Natural killer cell (primary cell): Measurements from ENCODE around the gene RGP1. TPM values are rescaled to one million over a fixed set of nuclear protein-coding genes. Genes with fewer than 3 reads are reported as not detected.
A peak's percentile ranks its signal among the peaks of the same experiment; 100 is the strongest.

Experiments
- ATAC-seq, 3 donors: fragments of 150-1000 bp in 2 of 3; fragments of 200-7000 bp in 1 of 3; cut with Tn5 transposase; 1 replicate in 1 of 3; 2 replicates in 2 of 3; pipeline ENCODE4 v1.10.0; 2021; ENCODE audit warnings: mild to moderate bottlenecking in 2 of 3, moderate library complexity in 2 of 3
- DNase-seq, 2 donors: peaks; one replicate each; pipeline versions ENCODE4 v3.0.0 to v3.0.0-alpha.2; 2013 to 2021; ENCODE audit warnings: mixed read lengths in 1 of 2
- H3K27ac ChIP-seq: one replicate; pipeline ENCODE4 v1.5.1; 2013; ENCODE audit warnings: mild to moderate bottlenecking, low read length
- H3K27me3 ChIP-seq: one replicate; pipeline ENCODE4 v1.6.1; 2013; ENCODE audit warnings: low read length; ENCODE audit not compliant: control insufficient read depth, insufficient read depth
- H3K36me3 ChIP-seq: one replicate; pipeline ENCODE4 v1.6.1; 2013; ENCODE audit warnings: low read length; ENCODE audit not compliant: control insufficient read depth, insufficient read depth
- H3K4me1 ChIP-seq: one replicate; pipeline ENCODE4 v1.6.1; 2013; ENCODE audit warnings: low read length; ENCODE audit not compliant: control insufficient read depth, insufficient read depth
- H3K4me3 ChIP-seq: one replicate; pipeline ENCODE4 v1.5.1; 2013; ENCODE audit warnings: low read length
- H3K9me3 ChIP-seq: one replicate; pipeline ENCODE4 v1.6.1; 2013; ENCODE audit warnings: low read length; ENCODE audit not compliant: control insufficient read depth, insufficient read depth
- H3K27ac Mint-ChIP-seq, 2 donors: one replicate each; pipeline ENCODE4 v1.8.0; 2022; ENCODE audit warnings: mild to moderate bottlenecking in 2 of 2, mixed read lengths in 2 of 2, moderate library complexity in 1 of 2
- H3K27me3 Mint-ChIP-seq, 2 donors: one replicate each; pipeline ENCODE4 v1.8.0; 2022; ENCODE audit warnings: low read depth in 2 of 2, mixed read lengths in 2 of 2
- H3K36me3 Mint-ChIP-seq: one replicate; pipeline ENCODE4 v1.8.0; 2022; ENCODE audit warnings: mixed read lengths
- H3K4me1 Mint-ChIP-seq, 2 donors: one replicate each; pipeline ENCODE4 v1.8.0; 2022; ENCODE audit warnings: mixed read lengths in 2 of 2
- H3K4me3 Mint-ChIP-seq: one replicate; pipeline ENCODE4 v1.8.0; 2022; ENCODE audit warnings: mild to moderate bottlenecking, moderate library complexity, mixed read lengths
- H3K9me3 Mint-ChIP-seq, 2 donors: one replicate each; pipeline ENCODE4 v1.8.0; 2022; ENCODE audit warnings: mixed read lengths in 2 of 2
- CTCF ChIP-seq: fragments of 200-600 bp; IDR thresholded peaks from one replicate; pipeline ENCODE4 v1.8.0; 2022; ENCODE audit warnings: antibody characterized with exemption
- WGBS: methylation state at CpG from one replicate; pipeline ENCODE4 v1.1.7; 2013; ENCODE audit warnings: missing lambda C conversion rate; ENCODE audit not compliant: insufficient coverage; 5-methylcytosine and 5-hydroxymethylcytosine counted together
- intact Hi-C: fragments of 100-400 bp; cut with micrococcal nuclease; formaldehyde crosslinking; loops from one replicate; pipeline ENCODE4 v1.14.2; 2022
- total RNA-seq, 4 donors: library from RNA; stranded (reverse); fragments of 120-200 nt in 1 of 4; gene quantifications; one replicate each; pipeline versions ENCODE4 v1.2.3 to v1.2.4, GENCODE V29; 2013 to 2022

The RGP1 gene
- total RNA-seq, 3 donors from 2014 or later (not counting 1 experiment from before 2014, with no cell fraction given), result 22.3 to 26.4 (median 23.3) TPM

DNA sequence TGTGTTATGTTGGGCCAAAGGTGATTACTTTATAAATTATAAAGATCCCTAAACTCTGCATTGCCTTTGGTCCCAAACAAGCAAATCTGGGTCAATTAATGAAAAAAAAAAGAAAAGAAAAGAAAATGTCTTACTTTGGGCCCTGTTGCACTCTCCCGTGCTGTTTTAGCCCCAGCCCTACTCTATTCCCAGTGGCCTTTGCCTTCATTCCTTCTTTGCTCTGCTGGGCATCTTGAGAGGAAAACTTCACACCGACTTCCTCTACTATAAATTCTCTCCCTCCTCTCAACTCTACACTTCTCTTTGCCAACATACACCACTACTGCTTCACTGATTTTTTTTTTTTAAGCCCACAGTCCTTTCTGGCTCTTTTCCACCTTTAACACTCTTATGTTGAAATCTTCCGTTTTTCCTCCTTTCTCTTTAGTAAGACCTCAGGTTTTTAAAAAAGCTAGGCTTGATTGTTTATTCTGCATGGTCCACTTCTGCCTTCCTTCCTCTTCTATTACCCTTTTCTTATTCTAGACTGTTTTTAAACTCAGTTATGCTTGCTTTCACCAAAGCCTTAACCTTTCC, 9.5 kb downstream of the RGP1 start:
- ATAC-seq, result no peak
- 41% methylated on average over 3 of the region's 3 CpGs for WGBS
- Histone ChIP-seq H3K27me3 (no peaks in the 10 kb centered on the region), H3K36me3 (peaks cover 6% of the 10 kb centered on the region), H3K4me1 (peaks cover 16% of the 10 kb centered on the region), H3K9me3 (no peaks in the 10 kb centered on the region), H3K4me3 (no peak overlapping the region), H3K27ac (no peak overlapping the region)
- no peak for DNase-seq
- H3K9me3 Mint-ChIP-seq, result no peaks in the 10 kb centered on the region
- no peak for TF ChIP-seq CTCF
- H3K4me3 Mint-ChIP-seq, result peak overlapping the region; percentile 97
- H3K27ac Mint-ChIP-seq, result peak overlapping the region; percentile 24 to 97
- H3K27me3 Mint-ChIP-seq, result no peaks in the 10 kb centered on the region
- H3K4me1 Mint-ChIP-seq, result peaks cover 29 to 30% of the 10 kb centered on the region in 2 donors
- H3K36me3 Mint-ChIP-seq, result no peaks in the 10 kb centered on the region
- intact Hi-C loops, result no loop called here

DNA sequence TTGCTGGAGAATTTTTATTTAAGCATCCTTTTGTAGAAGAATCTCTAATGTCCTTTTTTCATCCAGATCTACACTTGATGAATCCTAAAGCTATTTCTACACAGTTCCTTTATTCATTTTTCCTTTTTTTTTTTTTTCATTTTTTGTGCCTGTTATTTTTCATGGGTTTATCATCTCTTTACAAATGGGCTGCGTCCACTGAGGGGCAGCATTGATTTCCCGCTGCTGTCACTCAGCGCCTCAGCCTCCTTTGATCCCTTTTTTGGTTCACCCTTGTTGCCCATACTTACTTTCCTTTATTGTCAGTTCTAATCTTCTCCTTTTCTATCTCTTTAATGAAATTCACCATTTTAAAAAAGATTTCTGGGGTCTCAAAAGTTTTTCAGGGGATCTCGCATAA, 10.7 kb downstream of the RGP1 start:
- Histone ChIP-seq H3K4me3 (no peak overlapping the region), H3K27me3 (no peaks in the 10 kb centered on the region), H3K9me3 (no peaks in the 10 kb centered on the region), H3K36me3 (no peaks in the 10 kb centered on the region), H3K27ac (no peak overlapping the region), H3K4me1 (peaks cover 16% of the 10 kb centered on the region)
- ATAC-seq (no peak), DNase-seq (no peak)
- no peaks in the 10 kb centered on the region for H3K9me3 Mint-ChIP-seq
- no peak overlapping the region for H3K4me3 Mint-ChIP-seq
- no peaks in the 10 kb centered on the region for H3K36me3 Mint-ChIP-seq
- intact Hi-C loops, result no loop called here
- H3K4me1 Mint-ChIP-seq, result peaks cover 29 to 30% of the 10 kb centered on the region in 2 donors
- TF ChIP-seq CTCF, result no peak
- WGBS, result 95% methylated on average over 4 of the region's 4 CpGs
- no peaks in the 10 kb centered on the region for H3K27me3 Mint-ChIP-seq
- H3K27ac Mint-ChIP-seq, result no peak overlapping the region

DNA sequence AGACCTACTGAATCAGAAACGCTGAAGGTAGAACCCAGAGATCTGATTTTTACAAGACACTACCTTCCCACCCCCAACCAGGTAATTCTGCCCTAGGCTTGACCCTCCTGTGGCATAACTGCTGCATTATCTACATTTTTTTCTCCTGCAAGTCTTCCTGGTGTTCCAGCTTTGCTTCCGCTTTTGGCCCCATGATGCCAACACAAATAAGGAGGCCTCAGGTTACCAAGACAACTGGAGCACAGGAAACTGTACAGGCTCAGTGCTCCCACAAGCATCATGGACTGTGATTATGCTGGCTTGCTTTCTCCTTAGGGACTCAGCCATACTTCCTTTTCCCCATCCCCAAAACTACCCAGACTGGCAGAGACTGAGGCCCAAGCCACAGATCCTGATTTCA, 11.6 kb downstream of the RGP1 start:
- no peak for TF ChIP-seq CTCF
- Histone ChIP-seq H3K27me3 (no peaks in the 10 kb centered on the region), H3K4me3 (no peak overlapping the region), H3K4me1 (peaks cover 16% of the 10 kb centered on the region), H3K27ac (no peak overlapping the region), H3K9me3 (no peaks in the 10 kb centered on the region), H3K36me3 (no peaks in the 10 kb centered on the region)
- intact Hi-C loops, result no loop called here
- H3K27ac Mint-ChIP-seq, result no peak overlapping the region
- H3K27me3 Mint-ChIP-seq, result no peaks in the 10 kb centered on the region
- H3K4me3 Mint-ChIP-seq, result no peak overlapping the region
- 58% methylated on average over 2 of the region's 2 CpGs for WGBS
- peaks cover 29 to 30% of the 10 kb centered on the region in 2 donors for H3K4me1 Mint-ChIP-seq
- H3K9me3 Mint-ChIP-seq, result no peaks in the 10 kb centered on the region
- DNase-seq (no peak), ATAC-seq (no peak)
- no peaks in the 10 kb centered on the region for H3K36me3 Mint-ChIP-seq

- H3K4me1 ChIP-seq, result no peaks in the 10 kb centered on the region
- no peak for TF ChIP-seq CTCF
- intact Hi-C loops, result no loop called here
- DNase-seq (no peak), ATAC-seq (no peak)
- H3K27ac ChIP-seq, result no peak overlapping the region
- H3K9me3 ChIP-seq, result no peaks in the 10 kb centered on the region
- Mint-ChIP-seq H3K4me1 (peaks cover 7 to 8% of the 10 kb centered on the region in 2 donors), H3K27ac (no peak overlapping the region), H3K4me3 (no peak overlapping the region), H3K36me3 (no peaks in the 10 kb centered on the region), H3K27me3 (no peaks in the 10 kb centered on the region), H3K9me3 (no peaks in the 10 kb centered on the region)
- no peak overlapping the region for H3K4me3 ChIP-seq
- WGBS, result no CpG with 5 or more reads among the region's 2 CpGs
- no peaks in the 10 kb centered on the region for H3K27me3 ChIP-seq
- H3K36me3 ChIP-seq, result no peaks in the 10 kb centered on the region
These were observed 14.1 kb downstream of the RGP1 start for GRCh38 chr9:35763181-35763580.
